GM12891 (cell line): Measurements from ENCODE around the gene PDE6C.

Source experiments
- PAX5 ChIP-seq: IDR thresholded peaks from 2 replicates; pipeline ENCODE4 v1.6.1; 2011; ENCODE audit warnings: low read length, moderate library complexity, mild to moderate bottlenecking; ENCODE audit not compliant: insufficient read depth, severe bottlenecking
- POLR2A ChIP-seq: IDR thresholded peaks from 2 replicates; pipeline ENCODE4 v1.6.1; 2011; ENCODE audit warnings: low read depth, low read length, control low read depth
- POLR2AphosphoS5 ChIP-seq: IDR thresholded peaks from 2 replicates; pipeline ENCODE4 v1.6.1; 2011; ENCODE audit warnings: low read depth, low read length, control low read depth
- SPI1 ChIP-seq: IDR thresholded peaks from 2 replicates; pipeline ENCODE4 v1.6.1; 2011; ENCODE audit warnings: low read depth, low read length, control low read depth
- TAF1 ChIP-seq: IDR thresholded peaks from 2 replicates; pipeline ENCODE4 v1.6.1; 2011; ENCODE audit warnings: low read depth, low read length, control low read depth

GRCh38 chr10:93600446-93601145 lies 11.7 kb upstream of the PDE6C start:
- TF ChIP-seq POLR2AphosphoS5 (no peak), POLR2A (no peak), PAX5 (no peak), TAF1 (no peak), SPI1 (no peak)
